Muscle of leg (tissue), 11 donors: ENCODE results near the gene MRPL51. TPM values are rescaled to one million over a fixed set of nuclear protein-coding genes. Genes with fewer than 3 reads are reported as not detected.

Source experiments
- DNase-seq: peaks from one replicate; pipeline ENCODE4 v3.0.0; 2013
- H3K27ac ChIP-seq: one replicate; pipeline ENCODE4 v1.5.1; 2013; ENCODE audit warnings: mild to moderate bottlenecking, low read length, control low read depth
- H3K27me3 ChIP-seq: one replicate; pipeline ENCODE4 v1.6.1; 2013; ENCODE audit warnings: low read length; ENCODE audit not compliant: control insufficient read depth, insufficient read depth
- H3K36me3 ChIP-seq: one replicate; pipeline ENCODE4 v1.6.1; 2013; ENCODE audit warnings: low read length; ENCODE audit not compliant: control insufficient read depth, insufficient read depth
- H3K4me1 ChIP-seq: one replicate; pipeline ENCODE4 v1.6.1; 2013; ENCODE audit warnings: low read length; ENCODE audit not compliant: control insufficient read depth, insufficient read depth
- H3K4me3 ChIP-seq: one replicate; pipeline ENCODE4 v1.5.1; 2013; ENCODE audit warnings: low read length, control low read depth
- H3K9me3 ChIP-seq: replicated peaks from 2 replicates; pipeline ENCODE4 v1.6.1; 2013; ENCODE audit warnings: low read depth, low read length; ENCODE audit not compliant: control insufficient read depth
- WGBS: methylation state at CpG from one replicate; pipeline ENCODE4 v1.1.5; 2013; ENCODE audit warnings: missing lambda C conversion rate; ENCODE audit not compliant: insufficient coverage; 5-methylcytosine and 5-hydroxymethylcytosine counted together
- polyA plus RNA-seq, 8 donors: library from polyadenylated mRNA; unstranded; fragments of 120-200 nt; gene quantifications; one replicate each; pipeline versions ENCODE4 v1.2.1 to v1.2.3, GENCODE V29; 2013; ENCODE audit warnings: inconsistent platforms in 1 of 8, low replicate concordance in 1 of 8; ENCODE audit not compliant: insufficient read length in 8 of 8, insufficient read depth in 1 of 8
- total RNA-seq: library from RNA; stranded (reverse); fragments of 120-200 nt; gene quantifications from one replicate; pipeline ENCODE4 v1.2.4, GENCODE V29; 2013

MRPL51 gene
- total and polyA plus RNA-seq, 9 donors = 131 to 179 (median 144) TPM

- Histone ChIP-seq H3K36me3 (peaks cover 83% of the 10 kb centered on the region), H3K27ac (peak overlapping the region; percentile 2), H3K4me3 (no peak overlapping the region), H3K9me3 (no peaks in the 10 kb centered on the region), H3K27me3 (no peaks in the 10 kb centered on the region), H3K4me1 (peaks cover 8% of the 10 kb centered on the region)
- DNase-seq = no peak
- WGBS = 97% methylated on average over 11 of the region's 14 CpGs
Measured at GRCh38 chr12:6462234-6462995, 30.6 kb downstream of the MRPL51 start.

GRCh38 chr12:6461401-6462233 lies 31.4 kb downstream of the MRPL51 start:
- Histone ChIP-seq H3K9me3 (no peaks in the 10 kb centered on the region), H3K27me3 (no peaks in the 10 kb centered on the region), H3K36me3 (peaks cover 88% of the 10 kb centered on the region), H3K27ac (peak overlapping the region; percentile 31), H3K4me1 (peaks cover 8% of the 10 kb centered on the region), H3K4me3 (no peak overlapping the region)
- DNase-seq = peak; percentile 71
- WGBS = 81% methylated on average over 7 of the region's 15 CpGs

GRCh38 chr12:6460751-6461371 lies 32.2 kb downstream of the MRPL51 start:
- no peak for DNase-seq
- Histone ChIP-seq H3K4me1 (peaks cover 8% of the 10 kb centered on the region), H3K27ac (no peak overlapping the region), H3K36me3 (peaks cover 82% of the 10 kb centered on the region), H3K4me3 (no peak overlapping the region), H3K27me3 (no peaks in the 10 kb centered on the region), H3K9me3 (no peaks in the 10 kb centered on the region)
- 84% methylated on average over 8 of the region's 10 CpGs for WGBS

GRCh38 chr12:6459004-6459337 lies 34.1 kb downstream of the MRPL51 start:
- no peak overlapping the region for H3K4me3 ChIP-seq
- DNase-seq = no peak
- peaks cover 8% of the 10 kb centered on the region for H3K4me1 ChIP-seq
- WGBS = 92% methylated on average over 2 of the region's 2 CpGs
- no peaks in the 10 kb centered on the region for H3K9me3 ChIP-seq
- H3K27me3 ChIP-seq = no peaks in the 10 kb centered on the region
- no peak overlapping the region for H3K27ac ChIP-seq
- peaks cover 77% of the 10 kb centered on the region for H3K36me3 ChIP-seq

GRCh38 chr12:6458281-6459003 lies 34.6 kb downstream of the MRPL51 start:
- H3K27ac ChIP-seq = no peak overlapping the region
- 87% methylated on average over 12 of the region's 14 CpGs for WGBS
- H3K4me1 ChIP-seq = peaks cover 9% of the 10 kb centered on the region
- peaks cover 77% of the 10 kb centered on the region for H3K36me3 ChIP-seq
- H3K27me3 ChIP-seq = no peaks in the 10 kb centered on the region
- H3K9me3 ChIP-seq = no peaks in the 10 kb centered on the region
- DNase-seq = no peak
- no peak overlapping the region for H3K4me3 ChIP-seq

GRCh38 chr12:6457220-6457945 lies 35.7 kb downstream of the MRPL51 start:
- Histone ChIP-seq H3K4me1 (peaks cover 19% of the 10 kb centered on the region), H3K27me3 (no peaks in the 10 kb centered on the region), H3K4me3 (no peak overlapping the region), H3K27ac (no peak overlapping the region), H3K9me3 (no peaks in the 10 kb centered on the region), H3K36me3 (peaks cover 69% of the 10 kb centered on the region)
- DNase-seq = no peak
- WGBS = 99% methylated on average over 8 of the region's 12 CpGs

GRCh38 chr12:6452944-6453630 lies 40.0 kb downstream of the MRPL51 start:
- DNase-seq = no peak
- H3K4me1 ChIP-seq = peaks cover 32% of the 10 kb centered on the region
- H3K4me3 ChIP-seq = peak overlapping the region; percentile 54
- WGBS = 87% methylated on average over 14 of the region's 17 CpGs
- H3K36me3 ChIP-seq = peaks cover 32% of the 10 kb centered on the region
- H3K27ac ChIP-seq = peak overlapping the region; percentile 87
- no peaks in the 10 kb centered on the region for H3K9me3 ChIP-seq
- no peaks in the 10 kb centered on the region for H3K27me3 ChIP-seq

- Histone ChIP-seq H3K9me3 (no peaks in the 10 kb centered on the region), H3K27ac (peak overlapping the region; percentile 87), H3K36me3 (peaks cover 29% of the 10 kb centered on the region), H3K27me3 (no peaks in the 10 kb centered on the region), H3K4me3 (peak overlapping the region; percentile 54), H3K4me1 (peaks cover 32% of the 10 kb centered on the region)
- DNase-seq = peak; percentile 36
- WGBS = 4% methylated on average over 5 of the region's 9 CpGs
Measured at GRCh38 chr12:6452245-6452943, 40.7 kb downstream of the MRPL51 start.
